SK-N-SH (cell line): Measurements from ENCODE around the gene ZIC5. TPM values are rescaled to one million over a fixed set of nuclear protein-coding genes. Genes with fewer than 3 reads are reported as not detected.

Experiments used
- CTCF ChIA-PET: fragments of 300-600, 350-600 bp; formaldehyde crosslinking; extraction: SDS; loops from one replicate; lab custom pipeline; 2021; lab: Yijun Ruan, JAX
- POLR2A ChIA-PET: fragments of 350-600 bp; sonication (Branson Sonifier 250); formaldehyde crosslinking; extraction: SDS; loops from one replicate; lab custom pipeline; 2020; ENCODE audit warnings: antibody characterized with exemption, inconsistent platforms; lab: Yijun Ruan, JAX
- DNase-seq: peaks from one replicate; pipeline ENCODE4 v3.0.0; 2012
- H2AFZ ChIP-seq: fragments of 200-600 bp; sonication (generic); 2 replicates; pipeline ENCODE4 v1.8.1; 2016; ENCODE audit warnings: antibody characterized with exemption, mild to moderate bottlenecking, low read depth
- H3F3A ChIP-seq: fragments of 200-600 bp; sonication (generic); replicated peaks from 2 replicates; pipeline ENCODE3; 2016; ENCODE audit warnings: antibody characterized with exemption, mild to moderate bottlenecking; ENCODE audit not compliant: insufficient read depth
- H3K27ac ChIP-seq, 2 experiments: fragments of 200-500 bp in 1 of 2; fragments of 200-600 bp in 1 of 2; sonication (Bioruptor generic) in 1 of 2; sonication (generic), shearing (Covaris generic) in 1 of 2; 2 replicates each; pipeline versions ENCODE4 v1.5.1 to v1.6.1; 2014 to 2016; ENCODE audit warnings: low read depth in 2 of 2, inconsistent platforms in 1 of 2, low read length in 1 of 2, mild to moderate bottlenecking in 1 of 2, mixed read lengths in 1 of 2
- H3K27me3 ChIP-seq: fragments of 200-600 bp; sonication (generic), shearing (Covaris generic); 2 replicates; pipeline ENCODE4 v1.6.1; 2016; ENCODE audit warnings: mixed run types; ENCODE audit not compliant: insufficient read depth
- H3K36me3 ChIP-seq, 2 experiments: fragments of 200-500 bp in 1 of 2; fragments of 200-600 bp in 1 of 2; sonication (Bioruptor generic) in 1 of 2; sonication (generic) in 1 of 2; replicated peaks in 1 of 2; 2 replicates each; pipeline versions ENCODE3 to v1.5.1; 2014 to 2016; ENCODE audit warnings: low read length in 1 of 2, mild to moderate bottlenecking in 1 of 2; ENCODE audit not compliant: insufficient read depth in 2 of 2, control insufficient read depth in 1 of 2
- H3K4me1 ChIP-seq, 2 experiments: fragments of 200-500 bp in 1 of 2; fragments of 200-600 bp in 1 of 2; sonication (Bioruptor generic) in 1 of 2; sonication (generic), shearing (Covaris generic) in 1 of 2; 2 replicates each; pipeline versions ENCODE4 v1.5.1 to v1.6.1; 2014 to 2016; ENCODE audit warnings: low read depth in 1 of 2, low read length in 1 of 2, mixed run types in 1 of 2; ENCODE audit not compliant: insufficient read depth in 2 of 2, control insufficient read depth in 1 of 2
- H3K4me2 ChIP-seq: fragments of 200-600 bp; sonication (generic), shearing (Covaris generic); 2 replicates; pipeline ENCODE4 v1.6.1; 2017; ENCODE audit warnings: mixed run types
- H3K4me3 ChIP-seq, 2 experiments: fragments of 200-500 bp in 1 of 2; fragments of 200-600 bp in 1 of 2; sonication (Bioruptor generic) in 1 of 2; sonication (generic), shearing (Covaris generic) in 1 of 2; 2 replicates each; pipeline versions ENCODE4 v1.5.1 to v1.8.1; 2014 to 2016; ENCODE audit warnings: low read depth in 2 of 2, inconsistent platforms in 1 of 2, low read length in 1 of 2, mild to moderate bottlenecking in 1 of 2, mixed read lengths in 1 of 2, moderate library complexity in 1 of 2
- H3K79me2 ChIP-seq: fragments of 200-600 bp; sonication (generic); 2 replicates; pipeline ENCODE4 v1.8.1; 2017; ENCODE audit warnings: mild to moderate bottlenecking; ENCODE audit not compliant: insufficient read depth
- H3K9ac ChIP-seq: fragments of 200-600 bp; sonication (generic); 2 replicates; pipeline ENCODE4 v1.6.1; 2017; ENCODE audit warnings: mixed run types
- H3K9me2 ChIP-seq: fragments of 200-600 bp; sonication (generic); 2 replicates; pipeline ENCODE4 v1.6.1; 2017; ENCODE audit warnings: mixed run types
- H3K9me3 ChIP-seq: fragments of 200-600 bp; sonication (generic); 2 replicates; pipeline ENCODE4 v1.6.1; 2017; ENCODE audit warnings: mixed run types, mild to moderate bottlenecking, moderate library complexity
- H4K20me1 ChIP-seq: fragments of 200-600 bp; sonication (generic); 2 replicates; pipeline ENCODE4 v1.6.1; 2017; ENCODE audit warnings: mild to moderate bottlenecking, mixed run types; ENCODE audit not compliant: insufficient read depth
- CHD2 ChIP-seq: fragments of 150-350 bp; IDR thresholded peaks from 2 replicates; pipeline ENCODE4 v1.6.1; 2018; ENCODE audit warnings: low read length; ENCODE audit not compliant: partially characterized antibody
- ELF1 ChIP-seq: IDR thresholded peaks from 2 replicates; pipeline ENCODE4 v1.4.0; 2012
- EZH2phosphoT487 ChIP-seq: fragments of 200-600 bp; sonication (generic); IDR thresholded peaks from 2 replicates; pipeline ENCODE4 v1.6.1; 2017; ENCODE audit warnings: low read depth, mixed run types, mild to moderate bottlenecking, antibody characterized with exemption, moderate library complexity, borderline replicate concordance
- FOSL2 ChIP-seq: IDR thresholded peaks from 2 replicates; pipeline ENCODE4 v1.4.0; 2012; ENCODE audit warnings: low read depth, mild to moderate bottlenecking, moderate library complexity, borderline replicate concordance
- FOXJ3 ChIP-seq: sonication (generic); formaldehyde crosslinking; IDR thresholded peaks from 2 replicates; pipeline ENCODE4 v1.5.1; 2020; ENCODE audit warnings: mild to moderate bottlenecking, missing genetic modification reagents
- FOXM1 ChIP-seq: IDR thresholded peaks from 2 replicates; pipeline ENCODE4 v1.4.0; 2012; ENCODE audit warnings: low read depth, mild to moderate bottlenecking
- GABPA ChIP-seq: IDR thresholded peaks from 2 replicates; pipeline ENCODE4 v1.4.0; 2012; ENCODE audit warnings: low read depth, mild to moderate bottlenecking
- IRF3 ChIP-seq: fragments of 150-350 bp; IDR thresholded peaks from 2 replicates; pipeline ENCODE4 v1.6.1; 2016; ENCODE audit warnings: mild to moderate bottlenecking, low read depth, low read length
- JUND ChIP-seq: IDR thresholded peaks from 2 replicates; pipeline ENCODE4 v1.4.0; 2012
- MEF2A ChIP-seq: IDR thresholded peaks from 2 replicates; pipeline ENCODE4 v1.4.0; 2012; ENCODE audit warnings: low read depth, borderline replicate concordance
- PBX3 ChIP-seq: IDR thresholded peaks from 2 replicates; pipeline ENCODE4; 2012
- POLR2AphosphoS5 ChIP-seq: IDR thresholded peaks from 2 replicates; pipeline ENCODE4 v1.6.1; 2012; ENCODE audit warnings: low read depth, low read length
- REST ChIP-seq: IDR thresholded peaks from 2 replicates; pipeline ENCODE4 v1.6.1; 2012; ENCODE audit warnings: mild to moderate bottlenecking, low read depth, low read length, moderate library complexity
- RXRA ChIP-seq: IDR thresholded peaks from 2 replicates; pipeline ENCODE4 v1.4.0; 2012; ENCODE audit warnings: low read depth, mild to moderate bottlenecking, borderline replicate concordance
- SIN3A ChIP-seq: IDR thresholded peaks from 2 replicates; pipeline ENCODE4 v1.6.1; 2012; ENCODE audit warnings: low read depth, mild to moderate bottlenecking, low read length, moderate library complexity, borderline replicate concordance
- TEAD4 ChIP-seq: IDR thresholded peaks from 2 replicates; pipeline ENCODE4 v1.4.0; 2012; ENCODE audit warnings: mild to moderate bottlenecking, borderline replicate concordance; ENCODE audit not compliant: insufficient read depth
- YY1 ChIP-seq: IDR thresholded peaks from 2 replicates; pipeline ENCODE4 v1.4.0; 2012; ENCODE audit warnings: low read depth, mild to moderate bottlenecking
- ZBTB33 ChIP-seq: IDR thresholded peaks from 2 replicates; pipeline ENCODE4 v1.4.0; 2012; ENCODE audit warnings: low read depth, borderline replicate concordance
- WGBS: methylation state at CpG from one replicate; pipeline ENCODE4 v1.1.6; 2017; ENCODE audit warnings: low lambda C conversion rate; 5-methylcytosine and 5-hydroxymethylcytosine counted together
- polyA plus RNA-seq, 3 experiments: library from polyadenylated mRNA; depleted of rRNA; stranded (reverse); fragments of >200 nt; gene quantifications; 2 replicates each; pipeline ENCODE4 v1.2.3, GENCODE V29; 2012
- TF ChIP-seq, protein P1 (sequence below): fragments of 150-350 bp; IDR thresholded peaks from 2 replicates; pipeline ENCODE4 v1.6.1; 2017; ENCODE audit warnings: antibody characterized with exemption, low read length, low read depth, borderline replicate concordance
- TF ChIP-seq, protein P2 (sequence below): IDR thresholded peaks from 2 replicates; pipeline ENCODE4 v1.4.0; 2012; ENCODE audit warnings: low read depth

Gene ZIC5
- polyA plus RNA-seq, 1 of the 3 experiments (the other 2 are of a cell fraction) = not detected

GRCh38 chr13:99926014-99926731 lies 45.4 kb downstream of the ZIC5 start (continued):
- TF ChIP-seq REST = no peak
- no peak for TF ChIP-seq FOXJ3 (CRISPR knock-in tag)

- Histone ChIP-seq H3K9ac (no peak overlapping the region), H3K27ac (no peak overlapping the region), H2AFZ (no peak overlapping the region), H3K4me3 (no peak overlapping the region), H3K79me2 (no peaks in the 10 kb centered on the region), H3K9me3 (no peaks in the 10 kb centered on the region), H3F3A (no peaks in the 10 kb centered on the region), H3K27me3 (peaks cover 64% of the 10 kb centered on the region; the same call in 1 of the 2 replicates), H3K36me3 (no peaks in the 10 kb centered on the region), H3K4me2 (no peak overlapping the region), H3K4me1 (peaks cover 0 to 6% of the 10 kb centered on the region in 2 experiments; a peak in 1 of 4 replicates), H3K9me2 (no peaks in the 10 kb centered on the region), H4K20me1 (no peaks in the 10 kb centered on the region)
- TF ChIP-seq SIN3A (no peak), ELF1 (no peak), TEAD4 (no peak), MEF2A (no peak), PBX3 (no peak), ZBTB33 (no peak), IRF3 (no peak), JUND (no peak), FOSL2 (no peak), CHD2 (no peak), EZH2phosphoT487 (no peak), RXRA (no peak), YY1 (no peak), FOXM1 (no peak), POLR2AphosphoS5 (no peak), GABPA (no peak)
- TF ChIP-seq, protein P1, sequence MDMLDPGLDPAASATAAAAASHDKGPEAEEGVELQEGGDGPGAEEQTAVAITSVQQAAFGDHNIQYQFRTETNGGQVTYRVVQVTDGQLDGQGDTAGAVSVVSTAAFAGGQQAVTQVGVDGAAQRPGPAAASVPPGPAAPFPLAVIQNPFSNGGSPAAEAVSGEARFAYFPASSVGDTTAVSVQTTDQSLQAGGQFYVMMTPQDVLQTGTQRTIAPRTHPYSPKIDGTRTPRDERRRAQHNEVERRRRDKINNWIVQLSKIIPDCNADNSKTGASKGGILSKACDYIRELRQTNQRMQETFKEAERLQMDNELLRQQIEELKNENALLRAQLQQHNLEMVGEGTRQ = no peak
- TF ChIP-seq, protein P2, sequence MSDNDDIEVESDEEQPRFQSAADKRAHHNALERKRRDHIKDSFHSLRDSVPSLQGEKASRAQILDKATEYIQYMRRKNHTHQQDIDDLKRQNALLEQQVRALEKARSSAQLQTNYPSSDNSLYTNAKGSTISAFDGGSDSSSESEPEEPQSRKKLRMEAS = no peak
- ChIA-PET CTCF (no interaction called here), POLR2A (no interaction called here)
- no peak for DNase-seq
- 18% methylated on average over 6 of the region's 6 CpGs for WGBS
These were observed 47.5 kb downstream of the ZIC5 start for GRCh38 chr13:99923877-99924582.
